D721Med (cell line): Measurements from ENCODE around the gene TUBB6.

Source experiments
- DNase-seq: peaks from one replicate; pipeline ENCODE4 v3.0.0; 2011; ENCODE audit warnings: low spot score; ENCODE audit not compliant: insufficient read length
- FAIRE-seq: peaks from 2 replicates; lab custom pipeline; 2011; peaks lifted over from hg19 to GRCh38; lab: Jason Lieb, UNC
- TF ChIP-seq, protein P1 (sequence below): IDR thresholded peaks from 2 replicates; pipeline ENCODE4 v1.5.1; 2012; ENCODE audit warnings: mild to moderate bottlenecking, control low read depth; ENCODE audit not compliant: insufficient read depth; ENCODE audit errors: missing control alignments

TUBB6 gene

DNA sequence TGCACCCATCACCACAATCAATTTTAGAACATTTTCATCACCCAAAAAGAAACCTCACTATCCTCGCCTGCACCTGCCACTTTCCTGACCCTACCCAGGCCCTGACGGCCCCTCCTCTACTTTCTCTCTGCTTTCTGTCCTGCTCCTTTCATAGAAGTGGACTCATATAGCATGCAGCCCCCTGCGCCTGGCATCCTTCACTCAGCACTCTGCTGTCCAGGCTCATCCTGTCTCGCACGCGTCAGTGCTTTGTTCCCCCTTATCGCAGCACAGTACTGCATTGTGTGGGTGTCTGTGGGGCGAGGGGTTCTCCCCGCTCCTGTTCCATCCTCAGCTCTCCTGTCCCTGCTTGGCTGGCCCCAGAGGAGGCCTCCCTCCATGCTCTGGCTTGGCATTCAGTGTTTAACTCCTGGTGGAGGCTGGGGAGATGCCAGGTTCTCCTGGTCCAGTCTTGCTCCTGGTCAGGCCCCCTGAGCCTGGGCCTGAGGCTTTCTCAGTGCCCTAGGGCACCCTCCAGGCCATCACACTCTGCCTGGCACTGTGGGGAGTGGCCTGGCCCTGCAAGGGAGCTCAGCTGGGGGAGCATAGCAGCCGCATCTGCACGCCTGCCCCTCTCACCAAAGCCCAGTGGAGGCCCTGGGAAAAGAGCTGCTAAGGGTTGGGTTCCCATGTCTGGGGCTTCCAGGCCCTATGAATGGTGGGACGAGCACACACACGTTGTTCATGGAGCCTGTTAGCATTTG, 6.6 kb upstream of the TUBB6 start:
- TF ChIP-seq, protein P1, sequence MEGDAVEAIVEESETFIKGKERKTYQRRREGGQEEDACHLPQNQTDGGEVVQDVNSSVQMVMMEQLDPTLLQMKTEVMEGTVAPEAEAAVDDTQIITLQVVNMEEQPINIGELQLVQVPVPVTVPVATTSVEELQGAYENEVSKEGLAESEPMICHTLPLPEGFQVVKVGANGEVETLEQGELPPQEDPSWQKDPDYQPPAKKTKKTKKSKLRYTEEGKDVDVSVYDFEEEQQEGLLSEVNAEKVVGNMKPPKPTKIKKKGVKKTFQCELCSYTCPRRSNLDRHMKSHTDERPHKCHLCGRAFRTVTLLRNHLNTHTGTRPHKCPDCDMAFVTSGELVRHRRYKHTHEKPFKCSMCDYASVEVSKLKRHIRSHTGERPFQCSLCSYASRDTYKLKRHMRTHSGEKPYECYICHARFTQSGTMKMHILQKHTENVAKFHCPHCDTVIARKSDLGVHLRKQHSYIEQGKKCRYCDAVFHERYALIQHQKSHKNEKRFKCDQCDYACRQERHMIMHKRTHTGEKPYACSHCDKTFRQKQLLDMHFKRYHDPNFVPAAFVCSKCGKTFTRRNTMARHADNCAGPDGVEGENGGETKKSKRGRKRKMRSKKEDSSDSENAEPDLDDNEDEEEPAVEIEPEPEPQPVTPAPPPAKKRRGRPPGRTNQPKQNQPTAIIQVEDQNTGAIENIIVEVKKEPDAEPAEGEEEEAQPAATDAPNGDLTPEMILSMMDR: no peak
- FAIRE-seq (no peak), DNase-seq (no peak)

- FAIRE-seq: no peak
- no peak for DNase-seq
- TF ChIP-seq, protein P1: no peak
These were observed 5.5 kb upstream of the TUBB6 start for GRCh38 chr18:12302391-12303147.

DNA sequence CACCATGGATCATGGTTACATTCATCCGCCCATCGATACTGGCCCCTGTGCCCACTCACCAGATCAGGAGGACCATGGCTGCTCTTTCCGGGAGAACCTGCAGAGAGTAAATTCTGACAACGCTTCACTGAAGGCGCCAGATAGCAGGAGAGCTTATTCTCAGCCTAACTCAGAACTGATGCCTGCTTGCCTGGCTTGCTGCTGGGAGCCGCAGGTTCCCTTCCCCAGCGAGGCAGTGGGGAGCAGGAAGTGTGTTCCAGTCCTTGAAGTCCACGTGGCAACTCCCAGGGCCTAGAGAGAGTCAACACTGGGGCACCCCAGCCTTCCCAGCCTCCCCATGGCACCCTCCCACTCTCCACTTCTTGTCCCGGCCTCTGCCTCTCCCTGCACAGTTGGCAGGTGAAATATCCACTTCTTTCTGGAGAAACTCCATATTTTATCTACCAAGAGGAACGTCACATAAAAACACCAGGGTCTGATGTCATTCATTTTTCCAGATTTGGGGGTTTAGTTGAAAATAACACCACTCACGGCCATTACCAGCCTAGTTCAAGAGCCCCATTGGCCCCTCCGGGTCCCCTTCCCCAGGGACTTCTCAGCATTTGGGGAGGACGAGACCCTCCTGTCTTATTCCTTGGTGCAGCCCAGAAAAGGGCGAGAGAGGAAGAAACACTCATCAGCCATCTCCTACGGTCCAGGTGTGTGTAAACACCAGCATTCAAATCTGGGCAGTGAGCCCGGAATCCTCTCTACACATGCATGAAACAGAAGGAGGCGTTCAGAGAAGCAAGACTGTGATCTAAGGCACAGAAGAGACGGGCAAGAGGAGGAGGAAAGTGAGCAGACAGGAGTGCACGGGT, 3.5 kb upstream of the TUBB6 start:
- FAIRE-seq (no peak), DNase-seq (no peak)
- TF ChIP-seq, protein P1: no peak

GRCh38 chr18:12305211-12305610, 2.8 kb upstream of the TUBB6 start:
- FAIRE-seq: no peak
- TF ChIP-seq, protein P1: no peak
- DNase-seq: no peak

DNA sequence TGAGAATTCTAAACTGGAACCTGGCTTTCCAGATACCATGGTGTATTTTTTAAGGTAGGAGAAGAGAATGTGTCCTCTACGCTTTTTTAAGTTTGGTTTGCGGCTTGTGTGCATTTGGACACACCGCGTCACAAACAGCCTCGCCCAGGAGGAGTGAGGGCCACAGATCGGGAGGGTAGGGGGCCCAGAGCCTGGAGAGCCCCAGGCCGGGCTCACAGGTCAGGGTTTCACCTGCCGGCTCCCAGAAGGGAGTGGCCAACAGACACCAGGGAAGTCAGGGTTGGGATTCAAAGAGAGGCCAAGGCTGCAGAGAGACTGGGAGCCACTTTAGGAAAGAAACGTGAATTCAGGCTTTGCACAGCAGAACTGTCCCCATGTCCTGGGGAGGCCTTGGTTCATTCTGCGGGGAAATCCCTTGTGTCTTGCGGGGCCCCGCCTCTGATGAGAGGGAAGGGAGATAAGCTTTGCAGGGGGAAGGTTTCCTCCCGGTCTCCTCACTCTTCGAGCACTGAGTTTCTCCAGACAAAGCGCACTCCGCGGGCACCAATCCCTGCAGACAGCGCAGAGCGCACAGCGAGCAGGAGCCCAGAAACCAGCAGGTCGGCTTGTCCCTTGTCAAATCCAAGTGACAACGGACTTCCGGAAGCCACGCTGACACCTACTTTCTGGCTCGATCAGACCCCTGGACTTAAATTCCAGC, 2.0 kb upstream of the TUBB6 start:
- FAIRE-seq (no peak), DNase-seq (no peak)
- TF ChIP-seq, protein P1: no peak

- DNase-seq: no peak
- no peak for FAIRE-seq
- TF ChIP-seq, protein P1: no peak
These were observed 1.0 kb upstream of the TUBB6 start for GRCh38 chr18:12306752-12307700.
